A673 (cell line): ENCODE data around the gene NPFF.

ENCODE experiments used
- CTCF ChIP-seq: fragments of 300-800, 200-600 bp; sonication (generic); conservative IDR thresholded peaks from 2 replicates; pipeline ENCODE4 v1.5.1; 2017; ENCODE audit warnings: low read depth, mild to moderate bottlenecking, antibody characterized with exemption, low read length, moderate library complexity, mixed read lengths
- EZH2 ChIP-seq: fragments of 200-600 bp; sonication (generic); IDR thresholded peaks from 2 replicates; pipeline ENCODE4 v1.6.1; 2017; ENCODE audit warnings: borderline replicate concordance, low read depth, mild to moderate bottlenecking, mixed read lengths, antibody characterized with exemption, low read length; ENCODE audit not compliant: poor library complexity, severe bottlenecking

- no peak for TF ChIP-seq CTCF
- no peak for TF ChIP-seq EZH2
Observed at GRCh38 chr12:53524476-53524875, 17.2 kb upstream of the NPFF start.
